Measurements from ENCODE around the gene TRIM31.
A peak's percentile ranks its signal among the peaks of the same experiment; 100 is the strongest.

The TRIM31 gene

GRCh38 chr6:30061092-30061857 lies 51.6 kb downstream of the TRIM31 start, which contains the start of gene POLR1H:
TSS of gene POLR1H (plus strand) at chr6:30061265. CDS start at chr6:30061525, 260 bp downstream.
- DNase-seq (ENCODE audit: insufficient read length, low spot score) (peak; percentile 92), FAIRE-seq (peak; percentile 89)

- DNase-seq (ENCODE audit: insufficient read length, low spot score): no peak
- no peak for FAIRE-seq
Measured at GRCh38 chr6:30060606-30061091, 52.2 kb downstream of the TRIM31 start.

GRCh38 chr6:30055513-30055912 lies 57.4 kb downstream of the TRIM31 start:
- FAIRE-seq (no peak), DNase-seq (ENCODE audit: insufficient read length, low spot score) (no peak)

GRCh38 chr6:30053682-30054081 lies 59.2 kb downstream of the TRIM31 start:
- FAIRE-seq: no peak
- DNase-seq (ENCODE audit: insufficient read length, low spot score): no peak
